Activated CD4-positive, alpha-beta T cell treated with anti-CD3 and anti-CD28 coated beads, Interleukin-2, amount 50 U/mL, for 48 hours (primary cell): ENCODE results near the gene TRIM2.
A peak's percentile ranks its signal among the peaks of the same experiment; 100 is the strongest.
"Not testable (repeated sequence)": the region's sequence is repeated elsewhere in the genome, so short reads cannot be mapped to it uniquely, and the experiment has no call there.

ENCODE experiments used
- DNase-seq, 2 experiments: peaks; one replicate each; pipeline ENCODE4 v3.0.0-alpha.2; 2020

Gene TRIM2

GRCh38 chr4:153189016-153189801, 15.0 kb upstream of the TRIM2 start:
- no peak for DNase-seq

- no peak for DNase-seq
Measured at GRCh38 chr4:153191795-153192363, 12.4 kb upstream of the TRIM2 start.

GRCh38 chr4:153197301-153197700, 6.9 kb upstream of the TRIM2 start:
- no peak for DNase-seq

GRCh38 chr4:153198719-153199118, 5.5 kb upstream of the TRIM2 start:
- no peak for DNase-seq

GRCh38 chr4:153203746-153204145, 497 bp upstream of the TRIM2 start:
- DNase-seq, result not testable (repeated sequence)

- peak in 1 of 2 experiments; percentile 31 for DNase-seq
Measured at GRCh38 chr4:153204728-153205648, 745 bp downstream of the TRIM2 start.

- DNase-seq, result peak; percentile 33 to 46
Measured at GRCh38 chr4:153205757-153206156, 1.5 kb downstream of the TRIM2 start.

GRCh38 chr4:153206534-153206933, 2.3 kb downstream of the TRIM2 start:
- DNase-seq, result no peak

- DNase-seq, result peak in 1 of 2 experiments; percentile 26
Measured at GRCh38 chr4:153207027-153207426, 2.8 kb downstream of the TRIM2 start.

GRCh38 chr4:153207567-153207966, 3.3 kb downstream of the TRIM2 start:
- DNase-seq, result no peak

- no peak for DNase-seq
Measured at GRCh38 chr4:153209410-153209809, 5.2 kb downstream of the TRIM2 start.

GRCh38 chr4:153210727-153211126, 6.5 kb downstream of the TRIM2 start:
- no peak for DNase-seq

GRCh38 chr4:153211986-153212728, 7.9 kb downstream of the TRIM2 start:
- no peak for DNase-seq

- no peak for DNase-seq
Measured at GRCh38 chr4:153212736-153213135, 8.5 kb downstream of the TRIM2 start.

GRCh38 chr4:153215921-153216320, 11.7 kb downstream of the TRIM2 start:
- no peak for DNase-seq

- DNase-seq, result no peak
Measured at GRCh38 chr4:153216546-153216945, 12.3 kb downstream of the TRIM2 start.

- DNase-seq, result no peak
Measured at GRCh38 chr4:153217440-153217839, 13.2 kb downstream of the TRIM2 start.

- DNase-seq, result no peak
Measured at GRCh38 chr4:153218961-153219360, 14.7 kb downstream of the TRIM2 start.

- DNase-seq, result no peak
Measured at GRCh38 chr4:153220682-153221395, 16.6 kb downstream of the TRIM2 start.

GRCh38 chr4:153221783-153222706, 17.8 kb downstream of the TRIM2 start:
- DNase-seq, result peak; percentile 38 to 39
